Activated CD4-positive, CD25-positive, alpha-beta regulatory T cell treated with anti-CD3 and anti-CD28 coated beads, Interleukin-2, amount 50 U/mL, for 72 hours (primary cell): ENCODE measurements around the gene MBTPS1.

Experiments
- DNase-seq: peaks from one replicate; pipeline ENCODE4 v3.0.0; 2021

The MBTPS1 gene

DNA sequence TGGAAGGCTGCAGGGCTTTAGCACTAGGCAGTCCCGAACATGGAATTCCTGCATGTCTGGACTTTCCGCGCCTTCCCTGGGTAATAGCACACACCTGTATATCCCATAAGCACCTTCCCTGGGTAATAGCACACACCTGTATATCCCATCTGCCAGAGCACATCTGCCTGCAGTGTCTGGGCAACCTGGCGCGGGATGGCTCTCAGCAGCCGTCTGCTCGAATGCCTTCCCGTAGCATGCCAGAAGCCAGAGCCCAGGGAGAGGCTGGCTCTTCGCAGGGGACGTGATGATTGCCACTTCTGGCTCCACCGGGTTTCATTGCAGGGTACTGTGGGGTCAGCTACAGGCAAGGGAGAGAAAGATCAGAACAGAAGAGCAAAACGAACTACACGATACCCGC, 21.3 kb downstream of the MBTPS1 start:
- DNase-seq, result no peak

DNA sequence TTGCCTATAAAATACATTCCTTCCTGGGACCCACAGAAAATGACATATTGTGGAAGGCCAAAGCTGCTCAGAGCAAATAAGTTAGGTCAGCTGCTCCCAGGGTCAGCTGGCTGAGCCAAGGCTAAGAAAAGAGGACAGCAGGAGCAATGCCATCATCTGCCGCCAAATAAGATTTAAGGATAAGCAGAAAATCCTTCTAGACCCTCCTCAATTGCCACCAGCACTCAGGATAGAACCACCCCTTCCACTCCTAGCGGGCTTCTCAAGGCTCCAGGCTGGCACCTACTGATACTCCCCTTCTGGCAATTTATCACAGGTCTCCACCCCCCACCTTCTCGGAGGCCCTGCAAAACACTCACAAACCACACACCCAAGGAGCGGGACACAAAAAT, 22.9 kb downstream of the MBTPS1 start:
- DNase-seq, result no peak

DNA sequence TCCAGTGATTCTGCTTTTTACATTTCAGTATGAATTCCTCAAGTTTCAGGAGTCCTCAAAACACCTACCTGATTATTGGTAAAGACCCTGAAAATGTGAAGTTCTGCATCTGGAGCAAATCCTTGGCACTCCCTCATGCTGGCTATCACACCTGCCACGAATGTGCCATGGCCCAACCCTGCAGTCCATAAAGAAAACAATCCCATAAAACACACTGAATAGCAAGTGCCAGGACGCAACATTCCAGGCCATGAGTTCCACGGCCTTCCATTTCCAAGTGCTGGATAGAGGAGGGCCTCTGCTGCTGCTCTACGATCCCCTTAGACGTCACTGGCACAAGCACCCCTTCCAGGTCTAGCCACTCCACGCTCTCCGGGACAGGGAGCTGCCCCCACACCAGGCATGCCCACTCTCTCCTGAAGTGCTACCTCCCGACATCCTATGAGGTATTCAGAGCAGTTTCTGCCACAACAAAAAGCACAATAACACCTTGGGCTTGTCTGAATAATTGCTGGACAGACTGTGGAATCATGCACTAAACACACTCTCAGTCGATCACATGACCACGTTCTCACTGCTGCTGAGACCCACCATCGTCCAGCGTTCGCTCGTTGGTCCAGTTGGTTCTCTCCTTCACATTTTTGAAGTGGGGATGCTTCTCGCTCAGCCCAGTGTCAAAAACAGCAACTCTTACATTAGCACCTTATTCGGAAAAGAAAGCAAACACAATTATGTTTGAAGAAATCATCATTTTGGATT, 23.4 kb downstream of the MBTPS1 start:
- no peak for DNase-seq

DNA sequence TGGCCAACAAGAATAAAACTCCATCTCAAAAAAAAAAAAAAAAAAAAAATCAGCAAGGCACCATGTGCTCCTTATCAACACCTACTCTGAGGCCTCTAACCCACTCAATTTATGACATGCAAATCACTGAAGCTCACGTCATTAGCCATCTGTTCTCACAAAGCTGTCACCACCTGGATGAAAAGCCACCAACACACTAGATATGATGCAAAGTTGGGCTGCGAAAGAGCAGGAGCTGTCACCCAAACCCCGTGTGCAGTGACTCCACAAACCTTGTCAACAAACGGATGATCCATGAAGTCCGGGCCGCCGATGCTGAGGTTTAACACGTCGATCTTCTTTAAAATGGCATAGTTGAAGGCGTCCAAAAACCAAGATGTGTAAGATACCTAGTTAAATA, 25.3 kb downstream of the MBTPS1 start:
- no peak for DNase-seq

DNA sequence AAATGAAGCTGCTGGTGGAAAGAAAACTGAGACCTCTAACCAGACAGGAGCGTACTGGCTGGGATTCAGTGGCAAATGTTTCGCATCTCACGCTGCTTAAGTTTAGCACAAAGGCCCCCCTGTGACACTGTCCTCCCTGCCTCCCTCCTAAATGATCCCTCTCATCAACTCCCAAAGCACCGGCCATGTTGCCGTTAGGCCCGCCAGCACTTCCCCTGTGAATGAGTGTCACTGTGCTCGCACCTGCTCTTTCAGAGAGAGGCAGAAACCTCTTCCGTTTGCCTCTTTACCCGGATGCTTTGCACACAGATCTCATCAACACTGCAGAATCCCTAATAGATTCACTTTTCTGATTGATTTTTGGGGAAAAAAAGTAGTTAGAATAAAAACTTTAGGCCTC, 26.5 kb downstream of the MBTPS1 start:
- DNase-seq, result no peak

- DNase-seq, result peak; percentile 35
Measured at GRCh38 chr16:84088695-84089395, 27.9 kb downstream of the MBTPS1 start.

DNA sequence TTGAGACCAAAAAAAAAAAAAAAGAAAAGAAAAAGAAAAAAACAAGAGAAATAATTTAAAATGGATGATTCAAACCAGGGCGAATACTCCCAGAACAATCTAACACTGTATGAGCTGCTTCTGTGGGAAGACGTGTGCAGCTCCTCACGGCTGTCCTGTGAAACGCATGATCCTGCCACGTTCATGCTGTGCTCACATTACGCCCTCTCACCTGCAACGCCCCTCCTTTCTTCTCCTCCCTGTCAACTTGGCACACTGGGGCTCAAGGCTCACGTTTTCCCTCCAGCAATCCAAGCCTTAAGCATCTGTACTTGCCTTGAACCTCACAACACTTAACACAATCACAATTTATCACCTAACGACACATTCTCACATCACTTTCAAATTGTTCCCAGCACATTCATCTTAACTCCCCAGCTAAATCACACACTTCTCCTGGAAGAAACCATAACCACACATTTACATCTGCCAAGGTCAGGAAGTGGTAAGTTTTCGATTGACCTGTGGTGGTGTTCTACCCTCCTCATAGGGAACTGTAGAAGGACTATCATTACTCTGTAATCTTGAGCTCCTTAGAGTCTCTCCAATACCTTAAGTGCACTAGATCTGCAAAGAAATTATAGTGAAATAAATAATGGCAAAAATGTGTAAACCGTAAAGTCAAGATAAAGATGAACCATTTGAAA, 29.1 kb downstream of the MBTPS1 start:
- no peak for DNase-seq

- no peak for DNase-seq
Measured at GRCh38 chr16:84087001-84087400, 29.7 kb downstream of the MBTPS1 start.

GRCh38 chr16:84086341-84086740, 30.4 kb downstream of the MBTPS1 start:
- no peak for DNase-seq

GRCh38 chr16:84085773-84086172, 31.0 kb downstream of the MBTPS1 start:
- DNase-seq, result no peak

DNA sequence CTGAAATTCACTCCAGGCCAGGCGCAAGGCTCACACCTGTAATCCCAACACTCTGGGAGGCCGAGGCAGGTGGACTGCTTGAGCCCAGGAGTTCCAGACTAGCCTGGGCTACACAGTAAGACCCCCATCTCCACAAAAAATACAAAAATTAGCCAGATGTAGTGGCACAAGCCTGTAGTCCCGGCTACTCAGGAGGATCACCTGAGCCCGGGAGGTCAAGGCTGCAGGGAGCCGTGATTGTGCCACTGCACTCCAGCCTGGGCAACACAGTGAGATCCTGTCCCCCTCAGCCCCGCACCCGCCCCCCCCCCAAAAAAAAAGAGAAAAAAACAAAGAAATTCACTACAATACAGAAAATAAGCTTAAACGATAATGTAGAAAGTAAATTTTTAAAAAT, 31.5 kb downstream of the MBTPS1 start:
- no peak for DNase-seq

- peak; percentile 60 for DNase-seq
Measured at GRCh38 chr16:84084570-84085270, 32.0 kb downstream of the MBTPS1 start.

DNA sequence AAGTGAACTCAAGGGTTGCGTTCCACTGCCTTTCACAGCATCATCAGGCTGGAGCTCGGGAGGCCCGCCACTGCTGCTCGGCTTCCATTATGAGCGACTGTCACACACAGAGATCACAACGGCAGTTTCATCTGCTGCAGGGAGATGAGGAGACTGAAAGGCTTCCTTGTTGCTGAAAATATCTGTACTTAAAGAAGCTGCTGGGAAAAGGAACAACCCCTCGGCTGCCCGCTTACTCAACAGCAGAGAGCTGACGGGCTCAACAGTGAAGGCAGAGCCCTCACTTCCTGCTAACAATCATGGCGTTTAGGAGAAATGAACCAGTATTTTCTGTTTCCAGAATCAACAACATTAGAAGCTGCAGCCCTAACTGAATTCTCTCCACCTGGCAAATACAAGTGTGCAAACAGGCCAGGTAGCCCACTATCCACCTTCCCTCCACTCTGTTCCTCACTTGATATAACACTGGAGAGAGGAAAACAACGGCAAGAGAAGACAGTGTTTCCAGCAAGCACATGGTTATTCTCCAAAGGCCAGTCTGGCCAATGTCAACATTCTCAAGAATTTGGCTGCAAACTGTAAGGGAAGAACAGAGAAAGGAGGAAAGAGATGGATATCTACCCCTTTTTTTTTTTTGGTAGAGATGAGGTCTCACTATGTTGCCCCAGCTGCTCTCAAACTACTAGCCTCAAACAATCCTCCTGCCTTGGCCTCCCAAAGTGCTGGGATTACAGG, 33.7 kb downstream of the MBTPS1 start:
- no peak for DNase-seq

GRCh38 chr16:84082110-84082509, 34.6 kb downstream of the MBTPS1 start:
- DNase-seq, result no peak

- DNase-seq, result no peak
Measured at GRCh38 chr16:84081446-84081989, 35.2 kb downstream of the MBTPS1 start.

GRCh38 chr16:84080813-84081212, 35.9 kb downstream of the MBTPS1 start:
- DNase-seq, result no peak

GRCh38 chr16:84080378-84080777, 36.4 kb downstream of the MBTPS1 start:
- no peak for DNase-seq

GRCh38 chr16:84079664-84080063, 37.1 kb downstream of the MBTPS1 start:
- no peak for DNase-seq

GRCh38 chr16:84075376-84075775, 41.4 kb downstream of the MBTPS1 start:
- DNase-seq, result no peak

- DNase-seq, result no peak
Measured at GRCh38 chr16:84074721-84075120, 42.0 kb downstream of the MBTPS1 start.

GRCh38 chr16:84072014-84072413, 44.7 kb downstream of the MBTPS1 start:
- DNase-seq, result no peak

GRCh38 chr16:84071121-84071520, 45.6 kb downstream of the MBTPS1 start:
- no peak for DNase-seq
